A549 treated with CpdA at 1 μM for 4 hours (cell line): ENCODE results near the gene ATP13A2. TPM values are rescaled to one million over a fixed set of nuclear protein-coding genes. Genes with fewer than 3 reads are reported as not detected.

ENCODE experiments used
- total RNA-seq: library from RNA; stranded (reverse); fragments of 200-300 nt; extraction: Qiagen RNA extraction; gene quantifications from 5 replicates; pipeline ENCODE4 v1.2.3, GENCODE V29; 2022; ENCODE audit warnings: low read depth

ATP13A2 gene, protein sequence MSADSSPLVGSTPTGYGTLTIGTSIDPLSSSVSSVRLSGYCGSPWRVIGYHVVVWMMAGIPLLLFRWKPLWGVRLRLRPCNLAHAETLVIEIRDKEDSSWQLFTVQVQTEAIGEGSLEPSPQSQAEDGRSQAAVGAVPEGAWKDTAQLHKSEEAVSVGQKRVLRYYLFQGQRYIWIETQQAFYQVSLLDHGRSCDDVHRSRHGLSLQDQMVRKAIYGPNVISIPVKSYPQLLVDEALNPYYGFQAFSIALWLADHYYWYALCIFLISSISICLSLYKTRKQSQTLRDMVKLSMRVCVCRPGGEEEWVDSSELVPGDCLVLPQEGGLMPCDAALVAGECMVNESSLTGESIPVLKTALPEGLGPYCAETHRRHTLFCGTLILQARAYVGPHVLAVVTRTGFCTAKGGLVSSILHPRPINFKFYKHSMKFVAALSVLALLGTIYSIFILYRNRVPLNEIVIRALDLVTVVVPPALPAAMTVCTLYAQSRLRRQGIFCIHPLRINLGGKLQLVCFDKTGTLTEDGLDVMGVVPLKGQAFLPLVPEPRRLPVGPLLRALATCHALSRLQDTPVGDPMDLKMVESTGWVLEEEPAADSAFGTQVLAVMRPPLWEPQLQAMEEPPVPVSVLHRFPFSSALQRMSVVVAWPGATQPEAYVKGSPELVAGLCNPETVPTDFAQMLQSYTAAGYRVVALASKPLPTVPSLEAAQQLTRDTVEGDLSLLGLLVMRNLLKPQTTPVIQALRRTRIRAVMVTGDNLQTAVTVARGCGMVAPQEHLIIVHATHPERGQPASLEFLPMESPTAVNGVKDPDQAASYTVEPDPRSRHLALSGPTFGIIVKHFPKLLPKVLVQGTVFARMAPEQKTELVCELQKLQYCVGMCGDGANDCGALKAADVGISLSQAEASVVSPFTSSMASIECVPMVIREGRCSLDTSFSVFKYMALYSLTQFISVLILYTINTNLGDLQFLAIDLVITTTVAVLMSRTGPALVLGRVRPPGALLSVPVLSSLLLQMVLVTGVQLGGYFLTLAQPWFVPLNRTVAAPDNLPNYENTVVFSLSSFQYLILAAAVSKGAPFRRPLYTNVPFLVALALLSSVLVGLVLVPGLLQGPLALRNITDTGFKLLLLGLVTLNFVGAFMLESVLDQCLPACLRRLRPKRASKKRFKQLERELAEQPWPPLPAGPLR
- total RNA-seq, result 20.8 to 29.1 TPM (median 25.1 TPM) in 5 replicates

DNA sequence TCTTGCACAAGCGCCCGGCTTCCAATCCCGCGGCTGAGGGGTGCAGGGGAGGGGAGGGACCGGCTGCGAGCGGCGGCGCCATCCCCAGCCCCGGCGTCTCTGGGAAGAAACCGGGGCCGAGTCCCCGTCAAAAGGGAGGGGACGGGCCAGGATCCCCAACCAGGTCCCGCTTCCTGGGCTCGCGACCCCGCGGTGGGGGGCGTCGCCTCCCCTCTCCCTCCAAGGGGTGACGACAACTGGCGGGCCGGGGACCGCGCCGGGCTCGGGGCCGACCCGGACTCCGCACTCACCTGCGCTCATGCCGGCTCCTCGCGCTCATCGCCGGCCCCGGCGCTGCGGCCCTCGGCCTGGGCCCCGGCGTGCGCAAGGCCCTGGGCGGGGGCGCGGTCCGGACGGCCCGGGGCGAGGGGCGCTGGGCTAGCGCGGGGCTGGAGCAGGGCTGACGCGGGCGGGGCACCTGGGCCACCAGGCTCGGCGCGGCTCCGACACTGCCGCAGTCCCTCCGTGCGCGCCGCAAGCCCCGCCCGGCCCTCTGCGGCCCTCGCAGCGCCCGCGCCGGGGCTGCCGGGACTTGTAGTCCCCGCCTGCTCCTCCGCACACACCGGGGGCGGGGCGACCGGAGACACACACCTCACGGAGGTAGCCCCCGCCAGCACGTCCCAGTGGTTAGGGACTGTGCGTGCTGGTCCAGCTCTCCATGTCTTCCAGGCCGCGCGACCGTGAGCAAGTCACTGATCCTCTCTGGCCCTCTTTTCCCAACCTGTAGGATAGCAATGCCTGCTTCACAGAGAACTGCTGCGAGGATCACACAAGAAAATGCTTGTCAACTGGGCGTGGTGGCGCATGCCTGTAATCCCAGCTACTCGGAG is at the start of gene ATP13A2:
Gene ATP13A2, minus strand, starts transcription at position 490 of the 869 bp plus-strand sequence. Its CDS starts 190 bp downstream, at position 300.

GRCh38 chr1:17053685-17054410 is 42.1 kb upstream of the ATP13A2 start, which contains the start of gene SDHB:
Gene SDHB (minus strand): TSS chr1:17054032. CDS start chr1:17054019, 13 bp downstream.

GRCh38 chr1:16980473-16981268 is 31.1 kb downstream of the ATP13A2 start, which contains the start of gene MFAP2:
Gene MFAP2 (minus strand): TSS chr1:16980620. CDS start chr1:16978273, 2,347 bp downstream.

Other genes with a start within 250 kb of the ATP13A2 start
- gene RNU1-2, start 115.9 kb downstream of the ATP13A2 start, total RNA-seq, result not detected in 5 replicates
- gene CROCC, start 90.0 kb downstream of the ATP13A2 start, total RNA-seq, result 6.4 to 9.4 TPM (median 8.1 TPM) in 5 replicates
- 0.15 to 0.72 TPM (median 0.38 TPM) in 5 replicates for gene MFAP2, start 31.3 kb downstream of the ATP13A2 start, total RNA-seq
- 99.4 to 112 TPM (median 110 TPM) in 5 replicates for gene SDHB, start 42.1 kb upstream of the ATP13A2 start, total RNA-seq
- 1.2 to 1.4 TPM (median 1.3 TPM) in 5 replicates for gene PADI2, start 107.5 kb upstream of the ATP13A2 start, total RNA-seq
- 1.3 to 2.3 TPM (median 1.8 TPM) in 5 replicates for gene PADI1, start 193.2 kb upstream of the ATP13A2 start, total RNA-seq
- 1.3 to 1.9 TPM (median 1.5 TPM) in 5 replicates for gene PADI3, start 237.2 kb upstream of the ATP13A2 start, total RNA-seq